GM12872 (cell line): ENCODE data around the gene ACTG1.

ENCODE experiments used
- TF ChIP-seq, protein P1 (sequence below): IDR thresholded peaks from 3 replicates; pipeline ENCODE4 v1.5.1; 2011; ENCODE audit warnings: low read depth, mild to moderate bottlenecking, low read length, moderate library complexity; ENCODE audit not compliant: insufficient read depth

The ACTG1 gene

GRCh38 chr17:81468111-81468769, 44.4 kb downstream of the ACTG1 start:
- TF ChIP-seq, protein P1, sequence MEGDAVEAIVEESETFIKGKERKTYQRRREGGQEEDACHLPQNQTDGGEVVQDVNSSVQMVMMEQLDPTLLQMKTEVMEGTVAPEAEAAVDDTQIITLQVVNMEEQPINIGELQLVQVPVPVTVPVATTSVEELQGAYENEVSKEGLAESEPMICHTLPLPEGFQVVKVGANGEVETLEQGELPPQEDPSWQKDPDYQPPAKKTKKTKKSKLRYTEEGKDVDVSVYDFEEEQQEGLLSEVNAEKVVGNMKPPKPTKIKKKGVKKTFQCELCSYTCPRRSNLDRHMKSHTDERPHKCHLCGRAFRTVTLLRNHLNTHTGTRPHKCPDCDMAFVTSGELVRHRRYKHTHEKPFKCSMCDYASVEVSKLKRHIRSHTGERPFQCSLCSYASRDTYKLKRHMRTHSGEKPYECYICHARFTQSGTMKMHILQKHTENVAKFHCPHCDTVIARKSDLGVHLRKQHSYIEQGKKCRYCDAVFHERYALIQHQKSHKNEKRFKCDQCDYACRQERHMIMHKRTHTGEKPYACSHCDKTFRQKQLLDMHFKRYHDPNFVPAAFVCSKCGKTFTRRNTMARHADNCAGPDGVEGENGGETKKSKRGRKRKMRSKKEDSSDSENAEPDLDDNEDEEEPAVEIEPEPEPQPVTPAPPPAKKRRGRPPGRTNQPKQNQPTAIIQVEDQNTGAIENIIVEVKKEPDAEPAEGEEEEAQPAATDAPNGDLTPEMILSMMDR: no peak

DNA sequence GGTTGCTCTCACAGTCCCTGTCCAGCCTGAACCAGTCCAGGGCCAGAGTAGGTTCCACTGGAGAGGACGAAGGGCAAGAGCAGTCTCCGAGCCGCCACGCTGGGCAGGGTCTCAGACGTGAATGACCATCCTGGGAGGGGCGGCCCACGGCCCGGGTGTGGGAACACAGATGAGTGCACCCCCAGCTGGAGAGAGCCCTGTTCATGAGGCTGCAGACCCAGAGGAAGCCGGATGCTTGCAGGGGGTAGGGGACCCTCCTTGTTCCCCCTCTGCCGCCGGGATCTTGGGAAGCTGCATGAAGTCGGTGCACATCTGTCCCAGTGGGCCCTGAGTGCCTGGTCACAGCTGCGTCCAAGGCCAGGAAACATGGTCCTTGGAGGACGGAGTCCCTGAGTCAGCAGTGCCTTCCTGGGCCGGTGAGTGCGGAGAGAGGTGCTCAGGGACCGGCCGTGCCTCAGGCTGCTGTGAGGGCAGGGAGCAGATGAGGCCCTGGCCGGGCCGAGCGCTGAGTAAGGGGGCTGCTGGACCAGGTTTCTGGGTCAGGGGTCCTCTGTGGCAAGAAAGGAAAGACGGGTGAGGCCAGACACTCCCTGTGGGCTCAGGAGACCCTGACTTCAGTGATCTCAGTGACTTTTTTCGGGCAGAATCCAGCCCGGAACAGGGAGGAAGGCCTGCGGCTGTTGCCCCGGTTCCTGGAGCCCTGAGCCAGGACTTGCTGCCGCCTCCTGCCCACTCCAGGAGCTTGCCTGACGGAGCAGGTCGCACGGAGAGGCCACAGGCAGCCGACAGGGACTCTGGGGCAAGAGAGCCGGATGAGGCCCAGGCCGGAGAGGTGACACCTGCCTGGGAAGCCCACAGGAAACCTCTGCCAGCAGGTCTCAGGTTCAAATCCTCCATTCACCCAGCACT, 45.8 kb downstream of the ACTG1 start:
- TF ChIP-seq, protein P1: no peak

DNA sequence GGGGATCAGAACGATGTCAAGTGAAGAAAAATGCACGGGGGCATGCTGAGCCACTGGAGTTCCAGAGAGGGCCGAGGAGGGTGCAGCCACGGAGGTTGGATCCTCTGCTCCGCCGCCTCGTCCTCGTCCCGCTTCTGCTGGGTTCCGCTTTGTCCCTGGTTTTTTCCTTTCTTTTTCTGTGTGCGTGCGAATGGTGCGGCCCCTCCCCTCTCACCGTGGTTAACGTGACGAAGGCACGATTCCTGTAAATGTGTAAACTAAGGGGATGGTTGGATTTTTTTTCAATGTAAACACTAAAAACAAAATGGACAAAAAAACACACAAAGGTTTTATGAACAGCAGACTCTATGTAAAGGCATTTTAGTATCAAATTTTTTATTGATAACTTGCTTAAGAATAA, 46.7 kb downstream of the ACTG1 start:
- TF ChIP-seq, protein P1: no peak

DNA sequence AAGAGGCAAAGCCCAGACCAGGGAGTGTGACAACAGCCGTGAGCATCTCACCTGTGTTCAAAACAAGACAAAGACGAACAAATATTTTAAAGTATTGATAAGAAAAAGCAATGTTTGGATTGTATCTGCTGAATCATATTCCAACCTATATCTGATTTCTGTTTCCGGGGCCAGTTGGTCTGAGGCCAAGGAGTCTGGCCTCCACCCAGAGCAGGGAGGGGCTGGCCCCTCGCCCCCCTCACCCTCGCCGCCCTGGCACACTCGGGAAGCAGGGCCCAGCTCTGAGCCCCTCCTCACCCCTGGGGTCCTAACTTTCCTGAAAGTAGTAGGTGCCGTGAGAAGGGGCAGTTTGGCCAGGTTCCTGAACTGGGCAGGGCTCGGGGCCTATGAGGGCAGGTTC, 48.0 kb downstream of the ACTG1 start:
- TF ChIP-seq, protein P1: no peak

GRCh38 chr17:81463506-81463905, 49.1 kb downstream of the ACTG1 start:
- TF ChIP-seq, protein P1: no peak

DNA sequence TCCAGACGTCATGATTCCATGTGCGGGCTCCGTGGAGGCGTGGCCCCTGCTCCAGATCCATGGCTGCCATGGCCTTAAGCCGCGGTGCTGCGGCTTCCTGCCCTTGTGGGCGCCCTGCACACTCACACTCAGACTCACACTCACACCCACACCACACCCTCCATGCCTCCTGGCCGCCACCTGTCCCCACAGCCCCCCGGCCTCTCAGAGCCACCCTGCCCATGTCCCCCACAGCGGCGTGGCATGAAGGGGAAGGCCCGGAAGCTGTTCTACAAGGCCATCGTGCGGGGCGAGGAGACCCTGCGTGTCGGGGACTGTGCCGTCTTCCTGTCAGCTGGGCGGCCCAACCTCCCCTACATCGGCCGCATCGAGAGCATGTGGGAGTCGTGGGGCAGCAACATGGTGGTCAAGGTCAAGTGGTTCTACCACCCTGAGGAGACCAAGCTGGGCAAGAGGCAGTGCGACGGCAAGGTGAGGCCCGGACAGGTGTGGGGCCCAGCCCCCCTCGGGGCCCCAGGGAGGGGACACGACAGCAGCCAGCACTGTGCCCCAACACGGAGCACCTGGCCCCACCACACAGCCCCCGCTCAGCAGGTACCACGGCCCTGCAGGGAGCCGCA, 50.0 kb downstream of the ACTG1 start:
- TF ChIP-seq, protein P1: no peak
